ENCODE measurements around the gene PCDHGB2.
"Not testable (repeated sequence)": the region's sequence is repeated elsewhere in the genome, so short reads cannot be mapped to it uniquely, and the experiment has no call there.

PCDHGB2 gene

DNA sequence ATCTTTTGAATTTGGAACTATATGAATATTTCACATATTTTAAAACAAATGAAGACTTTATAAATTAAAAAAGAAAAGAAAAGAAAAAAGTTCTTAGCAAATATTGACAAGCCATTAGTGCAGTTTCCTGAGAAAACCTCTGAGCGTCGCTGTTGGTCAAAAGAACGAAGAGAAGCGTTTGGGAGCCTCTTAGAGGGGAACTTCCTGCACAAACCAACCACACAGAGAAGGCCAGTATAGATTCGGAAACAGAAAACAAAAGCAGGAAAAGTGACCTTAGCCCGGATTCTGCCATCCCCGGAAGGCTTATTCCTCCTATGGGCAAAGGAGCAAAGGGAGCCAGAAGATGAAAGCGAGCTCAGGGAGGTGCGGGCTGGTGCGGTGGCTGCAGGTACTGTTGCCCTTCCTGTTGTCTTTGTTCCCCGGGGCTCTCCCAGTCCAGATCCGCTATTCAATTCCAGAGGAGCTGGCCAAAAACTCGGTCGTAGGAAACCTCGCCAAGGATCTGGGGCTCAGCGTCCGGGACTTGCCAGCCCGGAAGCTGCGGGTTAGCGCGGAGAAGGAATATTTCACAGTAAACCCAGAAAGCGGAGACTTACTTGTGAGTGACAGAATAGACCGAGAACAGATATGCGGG, at the start of gene PCDHGB2:
TSS of gene PCDHGB2 (plus strand) at position 205 of the 637 bp plus-strand sequence. CDS start at position 347, 142 bp downstream.
- H3K4me3 ChIP-seq (ENCODE audit: low read depth, low read length): peak within 1 kb of the TSS; percentile 37
- no peaks in the 10 kb centered on the region for H3K4me1 ChIP-seq (ENCODE audit: control insufficient read depth, insufficient read depth, low read length)
- H3K9me3 ChIP-seq (ENCODE audit: control insufficient read depth, insufficient read depth, low read length): peaks cover 63% of the 10 kb centered on the region
- no peaks in the 10 kb centered on the region for H3K27me3 ChIP-seq (ENCODE audit: control insufficient read depth, insufficient read depth, low read length)
- H3K9ac ChIP-seq (ENCODE audit: low read depth, low read length): no peak within 1 kb of the TSS
- no peak within 1 kb of the TSS for H3K27ac ChIP-seq (ENCODE audit: low read depth, low read length)
- no peaks in the 10 kb centered on the region for H3K36me3 ChIP-seq (ENCODE audit: control insufficient read depth, insufficient read depth, low read length)

DNA sequence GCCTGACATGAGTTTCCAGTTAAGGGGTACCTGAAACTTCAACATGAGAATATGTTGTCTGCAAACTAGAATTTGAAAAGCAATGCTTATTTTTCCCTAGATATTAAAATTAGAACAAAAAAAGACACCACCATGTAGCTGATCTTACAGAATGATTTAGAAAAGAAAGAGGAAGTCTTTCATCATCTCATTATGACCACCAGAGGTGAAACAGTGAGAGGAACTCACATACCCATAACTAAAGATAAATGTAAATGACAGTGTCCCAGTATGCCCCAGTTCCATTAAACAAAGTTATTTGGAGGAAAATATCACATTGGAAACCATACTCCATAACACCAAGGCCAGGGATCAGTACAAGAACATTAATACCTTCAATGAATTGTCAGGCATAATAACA, 46.1 kb upstream of the PCDHGB2 start:
- no peak overlapping the region for H3K9ac ChIP-seq (ENCODE audit: low read depth, low read length)
- H3K27ac ChIP-seq (ENCODE audit: low read depth, low read length): no peak overlapping the region
- no peaks in the 10 kb centered on the region for H3K27me3 ChIP-seq (ENCODE audit: control insufficient read depth, insufficient read depth, low read length)
- H3K4me1 ChIP-seq (ENCODE audit: control insufficient read depth, insufficient read depth, low read length): no peaks in the 10 kb centered on the region
- H3K9me3 ChIP-seq (ENCODE audit: control insufficient read depth, insufficient read depth, low read length): peaks cover 20% of the 10 kb centered on the region
- no peak overlapping the region for H3K4me3 ChIP-seq (ENCODE audit: low read depth, low read length)
- H3K36me3 ChIP-seq (ENCODE audit: control insufficient read depth, insufficient read depth, low read length): peaks cover 16% of the 10 kb centered on the region

DNA sequence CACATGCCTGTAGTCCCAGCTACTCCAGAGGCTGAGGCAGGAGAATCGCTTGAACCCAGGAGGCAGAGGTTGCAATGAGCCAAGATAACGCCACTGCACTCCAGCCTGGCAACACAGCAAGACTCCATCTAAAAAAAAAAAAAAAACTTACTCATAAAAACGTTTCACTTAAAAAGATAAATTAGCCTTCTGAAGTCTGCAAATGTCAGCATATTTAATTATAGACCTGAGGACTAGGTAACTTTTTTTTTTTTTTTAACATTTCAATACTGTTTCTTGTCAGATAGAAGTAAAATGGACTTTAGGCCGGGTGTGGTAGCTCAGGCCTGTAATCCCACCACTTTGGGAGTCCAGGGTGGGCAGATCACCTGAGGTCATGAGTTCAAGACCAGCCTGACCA, 42.8 kb upstream of the PCDHGB2 start:
- H3K4me1 ChIP-seq (ENCODE audit: control insufficient read depth, insufficient read depth, low read length); H3K27me3 ChIP-seq (ENCODE audit: control insufficient read depth, insufficient read depth, low read length); H3K9ac ChIP-seq (ENCODE audit: low read depth, low read length); H3K4me3 ChIP-seq (ENCODE audit: low read depth, low read length); H3K27ac ChIP-seq (ENCODE audit: low read depth, low read length): not testable (repeated sequence)
- peaks cover 29% of the 10 kb centered on the region for H3K9me3 ChIP-seq (ENCODE audit: control insufficient read depth, insufficient read depth, low read length)
- H3K36me3 ChIP-seq (ENCODE audit: control insufficient read depth, insufficient read depth, low read length): peaks cover 27% of the 10 kb centered on the region

GRCh38 chr5:141319202-141319601, 40.6 kb upstream of the PCDHGB2 start:
- peaks cover 29% of the 10 kb centered on the region for H3K9me3 ChIP-seq (ENCODE audit: control insufficient read depth, insufficient read depth, low read length)
- peaks cover 27% of the 10 kb centered on the region for H3K36me3 ChIP-seq (ENCODE audit: control insufficient read depth, insufficient read depth, low read length)
- peak overlapping the region; percentile 97 for H3K4me3 ChIP-seq (ENCODE audit: low read depth, low read length)

DNA sequence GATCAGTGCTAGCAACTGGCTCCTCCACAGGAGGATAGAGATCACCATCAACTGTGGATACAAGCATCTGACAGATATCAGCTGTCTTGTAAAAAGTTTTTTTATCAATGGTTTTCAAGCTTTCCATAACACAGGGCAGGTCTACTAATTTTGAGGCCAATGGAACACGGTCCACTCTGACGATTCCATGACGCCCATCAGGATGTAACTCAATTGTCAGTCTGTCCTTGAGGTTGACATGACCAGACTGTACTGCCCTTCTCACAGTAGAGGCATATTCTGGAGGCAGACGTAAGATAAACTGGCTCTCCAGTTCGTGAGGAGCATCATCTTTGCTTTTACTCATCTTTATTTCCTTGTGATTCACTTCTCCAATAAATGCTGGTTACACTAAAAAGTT, 40.1 kb upstream of the PCDHGB2 start:
- Histone ChIP-seq H3K9me3 (ENCODE audit: control insufficient read depth, insufficient read depth, low read length) (peaks cover 28% of the 10 kb centered on the region), H3K36me3 (ENCODE audit: control insufficient read depth, insufficient read depth, low read length) (peaks cover 27% of the 10 kb centered on the region), H3K4me3 (ENCODE audit: low read depth, low read length) (peak overlapping the region; percentile 97), H3K27me3 (ENCODE audit: control insufficient read depth, insufficient read depth, low read length) (no peaks in the 10 kb centered on the region), H3K4me1 (ENCODE audit: control insufficient read depth, insufficient read depth, low read length) (no peaks in the 10 kb centered on the region), H3K27ac (ENCODE audit: low read depth, low read length) (peak overlapping the region; percentile 97), H3K9ac (ENCODE audit: low read depth, low read length) (peak overlapping the region; percentile 99; the same call in 1 of the 2 replicates)

More at GRCh38 chr5:141319202-141319601, 40.6 kb upstream of the PCDHGB2 start:
- H3K9ac ChIP-seq (ENCODE audit: low read depth, low read length): no peak overlapping the region
- H3K4me1 ChIP-seq (ENCODE audit: control insufficient read depth, insufficient read depth, low read length): no peaks in the 10 kb centered on the region
- no peak overlapping the region for H3K27ac ChIP-seq (ENCODE audit: low read depth, low read length)
- no peaks in the 10 kb centered on the region for H3K27me3 ChIP-seq (ENCODE audit: control insufficient read depth, insufficient read depth, low read length)

DNA sequence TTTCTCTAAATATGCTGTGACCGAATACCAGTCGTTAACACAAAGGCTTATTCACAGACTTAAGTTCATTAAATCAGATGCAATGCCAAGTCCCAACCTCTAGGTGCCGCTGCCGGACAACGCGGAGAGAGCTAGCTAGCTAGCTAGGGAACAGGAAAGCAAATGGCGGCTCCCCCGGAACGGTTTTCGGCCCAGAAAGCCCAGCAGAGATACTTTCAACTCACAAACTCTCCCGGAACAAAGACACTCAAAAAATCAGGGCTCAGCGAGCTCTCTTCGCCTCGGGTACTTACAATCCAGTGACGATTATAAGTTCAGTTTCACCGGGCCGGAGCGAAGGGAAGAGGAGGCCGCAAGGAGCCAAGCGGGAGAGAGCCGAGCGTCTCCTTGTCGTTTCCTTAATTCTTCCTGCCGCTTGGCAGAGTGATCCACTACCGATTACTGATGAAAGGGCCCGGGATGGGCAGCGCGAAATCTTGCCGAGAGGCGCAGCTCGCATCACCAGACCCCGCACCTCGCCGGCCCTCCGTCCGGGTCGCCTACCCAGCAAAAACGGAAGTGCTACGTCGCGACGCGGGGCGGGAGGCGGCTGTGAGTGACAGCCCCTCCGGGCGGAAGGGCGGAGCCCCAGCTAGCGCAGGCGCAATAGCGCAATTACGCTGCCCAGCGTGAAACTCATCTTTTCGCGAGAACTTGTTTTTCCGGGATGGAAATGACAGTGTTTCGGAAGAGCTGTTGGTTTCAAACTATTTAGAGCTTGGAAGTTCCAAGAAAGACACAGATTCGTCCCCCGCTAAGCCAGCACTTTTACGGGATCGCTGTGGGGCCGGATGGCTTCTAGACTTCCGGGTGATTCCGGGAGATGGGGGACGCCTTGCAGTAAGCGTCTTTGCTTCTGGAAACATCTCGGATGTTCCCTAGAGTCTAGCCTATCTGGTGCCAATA, 39.3 kb upstream of the PCDHGB2 start, which contains the start of gene TAF7:
TSS of gene TAF7 (minus strand) at position 560 of the 945 bp plus-strand sequence. CDS start 740 bp downstream, outside the sequence.
- H3K4me3 ChIP-seq (ENCODE audit: low read depth, low read length): peak within 1 kb of the TSS; percentile 97
- peak within 1 kb of the TSS; percentile 97 for H3K27ac ChIP-seq (ENCODE audit: low read depth, low read length)
- H3K27me3 ChIP-seq (ENCODE audit: control insufficient read depth, insufficient read depth, low read length): no peaks in the 10 kb centered on the region
- H3K36me3 ChIP-seq (ENCODE audit: control insufficient read depth, insufficient read depth, low read length): peaks cover 27% of the 10 kb centered on the region
- no peaks in the 10 kb centered on the region for H3K4me1 ChIP-seq (ENCODE audit: control insufficient read depth, insufficient read depth, low read length)
- peak within 1 kb of the TSS; percentile 99 for H3K9ac ChIP-seq (ENCODE audit: low read depth, low read length)
- H3K9me3 ChIP-seq (ENCODE audit: control insufficient read depth, insufficient read depth, low read length): peaks cover 24% of the 10 kb centered on the region

DNA sequence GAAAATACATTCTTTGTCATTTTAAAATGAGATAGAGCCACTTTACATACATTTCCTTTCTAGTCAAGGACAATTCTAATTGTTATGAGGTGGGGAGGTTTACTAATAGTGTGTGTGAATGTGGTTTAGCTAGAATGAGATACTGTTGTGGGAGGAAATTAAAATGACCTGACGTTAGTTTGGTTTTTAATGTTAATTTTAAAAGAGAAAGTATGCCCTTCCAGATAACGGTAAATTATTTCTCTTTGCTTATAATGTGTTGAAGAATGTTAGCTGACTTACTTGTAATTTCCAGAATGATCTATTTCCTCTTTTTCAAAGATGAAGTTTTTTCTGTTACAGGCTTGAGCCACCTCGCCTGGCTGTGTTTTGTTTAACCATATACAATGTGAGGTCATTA, 37.5 kb upstream of the PCDHGB2 start:
- H3K36me3 ChIP-seq (ENCODE audit: control insufficient read depth, insufficient read depth, low read length): peaks cover 21% of the 10 kb centered on the region
- no peak overlapping the region for H3K27ac ChIP-seq (ENCODE audit: low read depth, low read length)
- H3K27me3 ChIP-seq (ENCODE audit: control insufficient read depth, insufficient read depth, low read length): no peaks in the 10 kb centered on the region
- no peak overlapping the region for H3K9ac ChIP-seq (ENCODE audit: low read depth, low read length)
- H3K4me1 ChIP-seq (ENCODE audit: control insufficient read depth, insufficient read depth, low read length): no peaks in the 10 kb centered on the region
- peaks cover 24% of the 10 kb centered on the region for H3K9me3 ChIP-seq (ENCODE audit: control insufficient read depth, insufficient read depth, low read length)
- H3K4me3 ChIP-seq (ENCODE audit: low read depth, low read length): no peak overlapping the region

DNA sequence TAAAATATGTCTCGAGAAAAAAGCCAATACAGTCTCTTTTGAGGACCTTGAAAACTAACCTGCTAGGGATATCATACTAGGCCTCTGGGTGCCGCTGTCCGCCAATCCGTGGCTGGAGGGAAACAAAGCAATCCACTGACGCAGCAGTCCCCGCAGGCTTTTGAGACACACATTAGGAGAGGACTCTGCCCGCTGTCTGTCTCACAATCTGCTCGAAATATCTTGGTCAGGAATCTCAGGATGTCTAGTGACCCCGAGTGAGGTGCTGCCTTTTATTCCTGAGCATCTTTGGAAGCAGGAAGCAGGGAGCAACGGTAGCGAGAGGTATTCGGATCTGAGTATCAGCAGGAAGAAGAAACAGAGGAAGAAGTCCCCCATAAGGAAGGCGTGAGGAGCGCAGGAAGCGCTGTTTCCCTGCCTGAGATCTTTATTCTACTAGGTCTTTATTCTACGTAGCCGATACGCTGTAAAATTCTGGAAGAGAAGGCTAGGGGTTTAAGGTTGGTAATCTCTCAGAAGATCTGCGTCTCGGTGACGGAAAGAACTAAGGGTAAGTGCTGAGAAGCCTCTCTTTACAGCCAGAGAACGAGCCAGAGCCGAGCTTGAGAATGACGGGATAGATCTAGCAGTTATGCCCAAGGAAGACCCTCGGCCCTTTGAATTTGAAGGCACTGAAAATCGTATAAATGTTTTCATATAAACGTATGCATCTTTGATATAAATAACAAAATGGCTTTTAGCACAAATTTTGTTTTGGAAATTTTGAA, 33.5 kb upstream of the PCDHGB2 start:
- Histone ChIP-seq H3K4me3 (ENCODE audit: low read depth, low read length) (peak overlapping the region; percentile 37), H3K36me3 (ENCODE audit: control insufficient read depth, insufficient read depth, low read length) (no peaks in the 10 kb centered on the region), H3K9ac (ENCODE audit: low read depth, low read length) (peak overlapping the region; percentile 20; the same call in 1 of the 2 replicates), H3K4me1 (ENCODE audit: control insufficient read depth, insufficient read depth, low read length) (no peaks in the 10 kb centered on the region), H3K27ac (ENCODE audit: low read depth, low read length) (no peak overlapping the region), H3K9me3 (ENCODE audit: control insufficient read depth, insufficient read depth, low read length) (no peaks in the 10 kb centered on the region; the same call in 1 of the 2 replicates), H3K27me3 (ENCODE audit: control insufficient read depth, insufficient read depth, low read length) (no peaks in the 10 kb centered on the region)

DNA sequence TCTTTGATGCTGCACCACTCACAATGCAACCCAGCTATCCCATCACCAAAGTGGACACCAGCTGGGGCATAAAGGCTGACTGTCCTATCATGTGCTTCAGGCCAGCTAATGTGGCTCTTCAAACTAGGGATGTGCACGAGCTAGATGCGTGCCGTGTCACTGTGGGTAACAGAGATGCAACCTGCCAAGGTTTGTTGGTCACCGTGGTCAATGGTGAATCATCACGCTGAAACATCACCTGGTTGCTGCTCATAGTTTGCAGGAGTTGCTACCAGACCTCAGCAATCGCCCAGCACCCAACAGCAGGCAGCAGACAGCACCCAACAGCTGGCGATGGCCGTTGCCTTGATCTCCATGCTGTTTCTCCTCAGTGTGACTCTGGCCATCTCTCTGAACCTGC, 31.6 kb upstream of the PCDHGB2 start:
- Histone ChIP-seq H3K9me3 (ENCODE audit: control insufficient read depth, insufficient read depth, low read length) (peaks cover 9% of the 10 kb centered on the region), H3K9ac (ENCODE audit: low read depth, low read length) (no peak overlapping the region), H3K36me3 (ENCODE audit: control insufficient read depth, insufficient read depth, low read length) (no peaks in the 10 kb centered on the region), H3K4me1 (ENCODE audit: control insufficient read depth, insufficient read depth, low read length) (no peaks in the 10 kb centered on the region), H3K27me3 (ENCODE audit: control insufficient read depth, insufficient read depth, low read length) (no peaks in the 10 kb centered on the region), H3K27ac (ENCODE audit: low read depth, low read length) (no peak overlapping the region), H3K4me3 (ENCODE audit: low read depth, low read length) (no peak overlapping the region)

DNA sequence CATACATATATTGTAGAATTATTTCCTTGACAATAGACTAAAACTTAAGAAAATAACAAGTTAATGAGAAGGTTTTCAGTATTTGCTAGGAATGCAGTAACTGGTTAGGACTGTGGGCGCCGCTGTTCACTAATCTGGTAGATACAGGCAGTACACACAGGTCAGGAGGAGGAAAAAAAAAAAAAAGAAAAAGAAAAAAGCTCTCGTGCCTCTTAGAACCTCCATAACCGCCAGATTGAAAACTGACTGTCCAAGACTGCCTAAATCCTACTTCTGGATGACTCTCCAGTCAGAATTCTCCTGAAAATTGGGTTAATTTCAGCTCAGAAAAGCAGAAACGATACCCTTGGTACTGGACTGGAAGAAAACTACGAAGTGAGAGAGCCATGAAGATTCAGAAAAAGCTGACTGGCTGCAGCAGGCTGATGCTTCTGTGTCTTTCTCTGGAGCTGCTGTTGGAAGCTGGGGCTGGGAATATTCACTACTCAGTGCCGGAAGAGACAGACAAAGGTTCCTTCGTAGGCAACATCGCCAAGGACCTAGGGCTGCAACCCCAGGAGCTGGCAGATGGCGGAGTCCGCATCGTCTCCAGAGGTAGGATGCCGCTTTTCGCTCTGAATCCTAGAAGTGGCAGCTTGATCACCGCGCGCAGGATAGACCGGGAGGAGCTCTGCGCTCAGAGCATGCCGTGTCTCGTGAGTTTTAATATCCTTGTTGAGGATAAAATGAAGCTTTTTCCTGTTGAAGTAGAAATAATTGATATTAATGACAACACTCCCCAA, 29.3 kb upstream of the PCDHGB2 start, which contains the start of gene PCDHGA1:
TSS of gene PCDHGA1 (plus strand) at position 216 of the 782 bp plus-strand sequence.
- Histone ChIP-seq H3K4me1 (ENCODE audit: control insufficient read depth, insufficient read depth, low read length) (no peaks in the 10 kb centered on the region), H3K9me3 (ENCODE audit: control insufficient read depth, insufficient read depth, low read length) (peaks cover 27% of the 10 kb centered on the region), H3K9ac (ENCODE audit: low read depth, low read length) (no peak within 1 kb of the TSS), H3K36me3 (ENCODE audit: control insufficient read depth, insufficient read depth, low read length) (no peaks in the 10 kb centered on the region), H3K27me3 (ENCODE audit: control insufficient read depth, insufficient read depth, low read length) (no peaks in the 10 kb centered on the region), H3K27ac (ENCODE audit: low read depth, low read length) (no peak within 1 kb of the TSS), H3K4me3 (ENCODE audit: low read depth, low read length) (peak within 1 kb of the TSS; percentile 31; the same call in 1 of the 2 replicates)

Measured in HUES48 (cell line).